Measurements from ENCODE around the gene RNF213.

GRCh38 chr17:80397686-80398085, 137.0 kb downstream of the RNF213 start:
- TF ChIP-seq CTCF (IDR thresholded peaks at IDR 0.05) (no peak), POLR2A (IDR thresholded peaks at IDR 0.05) (no peak), EP300 (IDR thresholded peaks at IDR 0.05) (no peak)
